Measurements from ENCODE around the gene NSD1.

- TF ChIP-seq SMC3 (conservative IDR thresholded peaks at IDR 0.05; ENCODE audit: poor library complexity), result no peak
- TF ChIP-seq CTCF (IDR thresholded peaks at IDR 0.05; ENCODE audit: poor library complexity, severe bottlenecking), result no peak
- no peak for TF ChIP-seq POLR2AphosphoS5 (IDR thresholded peaks at IDR 0.05)
- TF ChIP-seq RAD21 (conservative IDR thresholded peaks at IDR 0.05), result no peak
These were observed 20.6 kb downstream of the NSD1 start for GRCh38 chr5:177154003-177154643.

Data from neural cell (in vitro differentiated cells).